ENCODE data around the gene EHMT1. TPM values are rescaled to one million over a fixed set of nuclear protein-coding genes. Genes with fewer than 3 reads are reported as not detected.

The EHMT1 gene
- total and polyA plus RNA-seq, 2 of the 8 experiments (the other 6 are each of a cell fraction or from before 2014, with no cell fraction given), result 95.7 to 163 TPM

- TF ChIP-seq NANOG (IDR thresholded peaks at IDR 0.05; ENCODE audit: insufficient read depth, low read depth, low read length, poor library complexity, severe bottlenecking) (no peak), ATF2 (IDR thresholded peaks at IDR 0.05; ENCODE audit: low read length) (no peak), GTF2F1 (IDR thresholded peaks at IDR 0.05; ENCODE audit: borderline replicate concordance, low read depth, low read length) (no peak), FOSL1 (IDR thresholded peaks at IDR 0.05; ENCODE audit: insufficient read depth, low read depth, low read length) (peak; percentile 39; the same call in 1 of the 2 replicates), CHD1 (IDR thresholded peaks at IDR 0.05; ENCODE audit: low read depth, low read length) (no peak), MAFK (IDR thresholded peaks at IDR 0.05; ENCODE audit: low read depth, low read length) (no peak), TAF1 (IDR thresholded peaks at IDR 0.05; ENCODE audit: low read depth, low read length) (peak; percentile 66; the same call in 1 of the 2 replicates), CTBP2 (IDR thresholded peaks at IDR 0.05; ENCODE audit: borderline replicate concordance, insufficient read depth, insufficient read length, low read length) (no peak), HDAC6 (IDR thresholded peaks at IDR 0.05; ENCODE audit: low read depth, low read length) (no peak), KDM4A (IDR thresholded peaks at IDR 0.05; ENCODE audit: low read depth, low read length, severe bottlenecking) (peak; percentile 35)
Measured at GRCh38 chr9:137578518-137579258, 40.1 kb upstream of the EHMT1 start, which contains the start of gene DPH7 (continued).

All from H1 (cell line).